GM10266 (cell line): ENCODE measurements around the gene MACO1.

Experiments
- DNase-seq: peaks from one replicate; pipeline ENCODE4 v3.0.0; 2012; ENCODE audit errors: extremely low spot score
- CTCF ChIP-seq: IDR thresholded peaks from 2 replicates; pipeline ENCODE4 v1.5.1; 2012; ENCODE audit warnings: mild to moderate bottlenecking, low read depth; ENCODE audit not compliant: control insufficient read depth, insufficient read depth; ENCODE audit errors: missing control alignments

Gene MACO1

DNA sequence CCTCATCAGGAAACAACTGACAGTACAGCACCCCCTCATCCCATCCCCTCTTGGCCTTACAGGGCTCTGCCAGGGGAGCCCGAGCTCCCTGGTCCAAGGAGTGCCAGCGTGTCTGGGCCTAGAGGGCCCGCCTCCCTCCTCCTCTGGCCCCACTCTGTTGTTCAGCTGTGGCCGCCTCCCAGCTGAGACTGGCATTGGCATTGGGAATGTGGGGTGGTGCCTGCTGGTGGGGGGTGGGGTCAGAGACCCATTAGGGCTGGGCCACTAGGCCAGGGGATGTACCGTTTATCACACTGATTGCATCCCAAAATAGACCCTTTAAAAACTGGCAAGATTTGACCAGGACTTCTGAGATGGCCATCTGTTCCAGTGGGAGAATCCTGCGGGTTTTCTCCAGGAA is 114.1 kb downstream of the MACO1 start:
- DNase-seq = no peak
- no peak for TF ChIP-seq CTCF

DNA sequence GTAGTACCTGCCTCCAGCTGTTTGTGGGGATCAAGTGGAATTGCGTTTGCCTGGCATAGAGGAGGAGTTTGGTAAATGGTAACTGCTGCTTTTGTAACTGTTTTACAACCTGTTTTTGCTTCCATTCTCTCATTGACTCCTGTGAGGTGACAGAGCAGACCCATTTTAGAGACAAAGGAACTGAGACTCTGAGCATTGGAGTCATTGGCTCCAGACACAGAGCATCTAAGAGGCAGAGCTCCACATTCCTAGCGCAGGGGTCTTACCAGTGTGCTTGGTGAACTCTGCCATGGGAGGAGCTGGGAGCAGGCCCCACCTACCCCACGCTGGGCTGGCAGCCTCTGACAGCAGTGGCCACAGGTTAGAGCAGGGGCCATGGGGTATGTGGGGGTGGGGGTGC is 115.1 kb downstream of the MACO1 start:
- no peak for DNase-seq
- TF ChIP-seq CTCF = no peak

DNA sequence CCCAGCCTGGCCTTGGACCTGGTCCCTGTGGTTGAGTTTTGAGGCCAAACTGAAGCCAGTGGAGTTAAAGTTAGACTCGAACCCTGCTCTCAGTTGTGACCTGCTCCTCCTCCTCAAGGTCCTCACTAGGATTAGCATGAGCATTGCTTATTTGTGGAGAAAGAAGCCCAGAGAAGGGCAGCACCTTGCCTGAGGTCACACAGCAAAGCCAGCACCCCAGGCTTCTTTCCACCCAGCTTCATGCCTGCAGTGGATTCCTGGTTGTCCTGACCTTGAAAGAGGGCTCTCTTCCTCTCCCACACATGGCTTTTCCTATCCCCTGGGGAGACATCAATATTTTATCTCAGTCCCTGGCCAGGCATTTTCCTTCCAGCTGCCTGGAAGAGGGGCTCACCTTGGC is 115.5 kb downstream of the MACO1 start:
- no peak for DNase-seq
- TF ChIP-seq CTCF = no peak

- no peak for TF ChIP-seq CTCF
- DNase-seq = no peak
These were observed 117.9 kb downstream of the MACO1 start for GRCh38 chr1:25548601-25549000.

GRCh38 chr1:25549273-25550154 is 118.8 kb downstream of the MACO1 start:
- no peak for TF ChIP-seq CTCF
- DNase-seq = peak; percentile 90
